MCF 10A (cell line): ENCODE results near the gene MOB2. TPM values are rescaled to one million over a fixed set of nuclear protein-coding genes. Genes with fewer than 3 reads are reported as not detected.
A peak's percentile ranks its signal among the peaks of the same experiment; 100 is the strongest.

ENCODE experiments used
- Bru-seq: library from RNA; stranded (reverse); fragments of 400-500 nt; gene quantifications from one replicate; lab custom pipeline; 2021; lab: Mats Ljungman, UMichigan
- BruChase-seq, 2 experiments: library from RNA; stranded (reverse); fragments of 400-500 nt; gene quantifications; one replicate each; lab custom pipeline; 2021; lab: Mats Ljungman, UMichigan
- BruUV-seq: library from RNA; stranded (reverse); fragments of 400-500 nt; replicated peaks from 2 replicates; lab custom pipeline; 2021; lab: Mats Ljungman, UMichigan
- CTCF ChIA-PET: fragments of 300-600 bp; sonication (Branson Sonifier 250); formaldehyde crosslinking; extraction: SDS; loops from one replicate; lab custom pipeline; 2021; ENCODE audit warnings: antibody characterized with exemption, inconsistent platforms; lab: Yijun Ruan, JAX
- POLR2A ChIA-PET: fragments of 300-600, 350-650 bp; sonication (Branson Sonifier 250); formaldehyde crosslinking; extraction: SDS; loops from one replicate; lab custom pipeline; 2020; ENCODE audit warnings: antibody characterized with exemption, inconsistent platforms; lab: Yijun Ruan, JAX
- DNase-seq: peaks from one replicate; pipeline ENCODE4 v3.0.0-alpha.2; 2018; ENCODE audit not compliant: unreplicated experiment
- H3K27ac Mint-ChIP-seq: one replicate; pipeline ENCODE4 v1.8.0; 2022; ENCODE audit warnings: mild to moderate bottlenecking, low read depth, mixed read lengths; ENCODE audit not compliant: unreplicated experiment
- H3K27me3 Mint-ChIP-seq: one replicate; pipeline ENCODE4 v1.8.0; 2022; ENCODE audit warnings: mixed read lengths; ENCODE audit not compliant: insufficient read depth, unreplicated experiment
- H3K36me3 Mint-ChIP-seq: one replicate; pipeline ENCODE4 v1.8.0; 2022; ENCODE audit warnings: mild to moderate bottlenecking, moderate library complexity, mixed read lengths; ENCODE audit not compliant: insufficient read depth, unreplicated experiment
- H3K4me1 Mint-ChIP-seq: one replicate; pipeline ENCODE4 v1.8.0; 2022; ENCODE audit warnings: mixed read lengths; ENCODE audit not compliant: insufficient read depth, unreplicated experiment
- H3K4me3 Mint-ChIP-seq: one replicate; pipeline ENCODE4 v1.8.0; 2022; ENCODE audit warnings: mild to moderate bottlenecking, moderate library complexity, mixed read lengths; ENCODE audit not compliant: unreplicated experiment
- H3K9me3 Mint-ChIP-seq: one replicate; pipeline ENCODE4 v1.8.0; 2022; ENCODE audit warnings: mixed read lengths; ENCODE audit not compliant: unreplicated experiment
- CTCF ChIP-seq: fragments of 200-600 bp; IDR thresholded peaks from one replicate; pipeline ENCODE4 v1.8.0; 2022; ENCODE audit warnings: antibody characterized with exemption, mild to moderate bottlenecking; ENCODE audit not compliant: unreplicated experiment
- intact Hi-C: fragments of 100-400 bp; cut with micrococcal nuclease; formaldehyde crosslinking; loops from 2 replicates; pipeline ENCODE4 v1.14.1; 2022
- long read RNA-seq: library from polyadenylated mRNA; stranded (forward); transcript quantifications from one replicate; pipeline ENCODE4 v2.0.0, GENCODE V29; 2022
- total RNA-seq: library from RNA; stranded (reverse); gene quantifications from 2 replicates; pipeline ENCODE4 v1.2.3, GENCODE V29; 2022

The MOB2 gene
- total RNA-seq (20.1 and 20.2 TPM in 2 replicates), Bru-seq, nascent RNA (percentile 63 among the genes with signal in this experiment), BruChase-seq, experiment 1, labeled RNA remaining after a 6-hour chase (percentile 63 among the genes with signal in this experiment), BruChase-seq, experiment 2, labeled RNA remaining after a 2-hour chase (percentile 72 among the genes with signal in this experiment)
- long read RNA-seq, partial matches to known transcripts = 21 of 28 reads
- long read RNA-seq, other reads (novel, unspliced or antisense) = 5 of 28 reads

GRCh38 chr11:1486054-1486825 is at the start of gene MOB2:
TSS of gene MOB2 (minus strand) at chr11:1486779. CDS start at chr11:1486556, 223 bp downstream.
- TF ChIP-seq CTCF = no peak
- ChIA-PET CTCF (interaction anchor here (0.6 kb wide), 1 partner anchor 123 kb away, joined by 4 read pairs; no protein-coding TSS in a partner anchor), POLR2A (no interaction called here)
- peaks cover 6% of the 10 kb centered on the region for H3K4me1 Mint-ChIP-seq
- no peaks in the 10 kb centered on the region for H3K27me3 Mint-ChIP-seq
- H3K27ac Mint-ChIP-seq = peak within 1 kb of the TSS; percentile 30
- H3K36me3 Mint-ChIP-seq = no peaks in the 10 kb centered on the region
- DNase-seq = no peak
- no peak within 1 kb of the TSS for H3K4me3 Mint-ChIP-seq
- H3K9me3 Mint-ChIP-seq = no peaks in the 10 kb centered on the region
- no TSS peak for BruUV-seq
- intact Hi-C loops = no loop called here

GRCh38 chr11:1534682-1535081 is 48.1 kb upstream of the MOB2 start:
- ChIA-PET POLR2A (no interaction called here), CTCF (interaction anchor here (0.5 to 1.0 kb wide), 4 partner anchors 17 to 421 kb away, joined by 3 to 5 read pairs (median 4); no protein-coding TSS in a partner anchor)
- H3K4me3 Mint-ChIP-seq = peak overlapping the region; percentile 35
- peak overlapping the region; percentile 46 for H3K27ac Mint-ChIP-seq
- peaks cover 13% of the 10 kb centered on the region for H3K36me3 Mint-ChIP-seq
- no peaks in the 10 kb centered on the region for H3K9me3 Mint-ChIP-seq
- peak; percentile 76 for DNase-seq
- no peaks in the 10 kb centered on the region for H3K27me3 Mint-ChIP-seq
- BruUV-seq = no TSS peak
- intact Hi-C loops = loop anchor here (10.0 kb wide), 1 partner anchor 230 kb away; the partner anchor contains the start of gene TOLLIP
- H3K4me1 Mint-ChIP-seq = peaks cover 36% of the 10 kb centered on the region
- TF ChIP-seq CTCF = no peak

GRCh38 chr11:1534171-1534570 is 47.6 kb upstream of the MOB2 start:
- no peak for TF ChIP-seq CTCF
- no peaks in the 10 kb centered on the region for H3K27me3 Mint-ChIP-seq
- H3K9me3 Mint-ChIP-seq = no peaks in the 10 kb centered on the region
- peak overlapping the region; percentile 35 for H3K4me3 Mint-ChIP-seq
- BruUV-seq = no TSS peak
- ChIA-PET CTCF (interaction anchor here (0.5 to 1.0 kb wide), 3 partner anchors 17 to 420 kb away, joined by 3 to 5 read pairs (median 4); no protein-coding TSS in a partner anchor), POLR2A (no interaction called here)
- intact Hi-C loops = loop anchor here (10.0 kb wide), 1 partner anchor 229 kb away; the partner anchor contains the start of gene TOLLIP
- peak overlapping the region; percentile 46 for H3K27ac Mint-ChIP-seq
- DNase-seq = no peak
- peaks cover 36% of the 10 kb centered on the region for H3K4me1 Mint-ChIP-seq
- H3K36me3 Mint-ChIP-seq = peaks cover 13% of the 10 kb centered on the region

- POLR2A ChIA-PET = interaction anchor here (1.2 kb wide), 1 partner anchor 233 kb away, joined by 3 read pairs; no protein-coding TSS in a partner anchor
- no peak for DNase-seq
- H3K27me3 Mint-ChIP-seq = no peaks in the 10 kb centered on the region
- intact Hi-C loops = loop anchor here (10.0 kb wide), 1 partner anchor 229 kb away; the partner anchor contains the start of gene TOLLIP
- CTCF ChIA-PET = interaction anchor here (1.7 to 2.5 kb wide), 4 partner anchors 14 to 331 kb away, joined by 4 to 21 read pairs (median 6); no protein-coding TSS in a partner anchor
- peaks cover 13% of the 10 kb centered on the region for H3K36me3 Mint-ChIP-seq
- H3K9me3 Mint-ChIP-seq = no peaks in the 10 kb centered on the region
- no TSS peak for BruUV-seq
- H3K4me1 Mint-ChIP-seq = peaks cover 36% of the 10 kb centered on the region
- peak overlapping the region; percentile 46 for H3K27ac Mint-ChIP-seq
- peak overlapping the region; percentile 10 for H3K4me3 Mint-ChIP-seq
- TF ChIP-seq CTCF = no peak
Observed at GRCh38 chr11:1533342-1533725, 46.8 kb upstream of the MOB2 start.
